Measurements from ENCODE around the gene DDX56.
"Not testable (repeated sequence)": the region's sequence is repeated elsewhere in the genome, so short reads cannot be mapped to it uniquely, and the experiment has no call there.

Gene DDX56

DNA sequence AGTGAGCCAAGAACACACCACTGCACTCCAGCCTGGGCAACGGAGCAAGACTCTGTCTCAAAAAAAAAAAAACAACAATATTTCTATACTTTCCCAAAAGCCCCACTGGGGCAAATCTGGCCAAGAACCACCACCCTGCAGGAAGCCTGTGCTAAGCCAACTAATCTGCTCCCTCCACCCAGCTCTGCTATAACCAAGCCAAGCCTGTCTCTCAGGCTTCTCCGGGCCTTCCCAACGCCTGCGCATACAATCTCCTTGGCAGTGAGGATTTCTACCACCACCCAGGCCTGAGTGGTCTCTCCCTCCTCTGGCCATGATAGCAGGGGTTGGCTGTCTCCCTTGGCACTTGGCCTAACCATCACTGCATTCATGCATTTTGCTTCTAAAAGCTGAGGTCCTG lies 14.2 kb downstream of the DDX56 start:
- TF ChIP-seq TOX (CRISPR knock-in tag; IDR thresholded peaks at IDR 0.05; ENCODE audit: borderline replicate concordance) (no peak), RARB (CRISPR knock-in tag; IDR thresholded peaks at IDR 0.05) (no peak), OSR1 (CRISPR knock-in tag; IDR thresholded peaks at IDR 0.05) (no peak), ZNF8 (CRISPR knock-in tag; IDR thresholded peaks at IDR 0.05) (no peak), ISL1 (CRISPR knock-in tag; IDR thresholded peaks at IDR 0.05) (no peak)
- no peak for ATAC-seq

- TF ChIP-seq PPARA (CRISPR knock-in tag; IDR thresholded peaks at IDR 0.05; ENCODE audit: borderline replicate concordance), result no peak
- TF ChIP-seq ZC3H10 (CRISPR knock-in tag; IDR thresholded peaks at IDR 0.05), result no peak
- TF ChIP-seq RARB (CRISPR knock-in tag; IDR thresholded peaks at IDR 0.05), result no peak
- no peak for TF ChIP-seq TSHZ2 (CRISPR knock-in tag; IDR thresholded peaks at IDR 0.05)
- TF ChIP-seq ESRRG (CRISPR knock-in tag; IDR thresholded peaks at IDR 0.05), result no peak
- TF ChIP-seq GLIS3 (CRISPR knock-in tag; IDR thresholded peaks at IDR 0.05), result no peak
- TF ChIP-seq, protein P1, sequence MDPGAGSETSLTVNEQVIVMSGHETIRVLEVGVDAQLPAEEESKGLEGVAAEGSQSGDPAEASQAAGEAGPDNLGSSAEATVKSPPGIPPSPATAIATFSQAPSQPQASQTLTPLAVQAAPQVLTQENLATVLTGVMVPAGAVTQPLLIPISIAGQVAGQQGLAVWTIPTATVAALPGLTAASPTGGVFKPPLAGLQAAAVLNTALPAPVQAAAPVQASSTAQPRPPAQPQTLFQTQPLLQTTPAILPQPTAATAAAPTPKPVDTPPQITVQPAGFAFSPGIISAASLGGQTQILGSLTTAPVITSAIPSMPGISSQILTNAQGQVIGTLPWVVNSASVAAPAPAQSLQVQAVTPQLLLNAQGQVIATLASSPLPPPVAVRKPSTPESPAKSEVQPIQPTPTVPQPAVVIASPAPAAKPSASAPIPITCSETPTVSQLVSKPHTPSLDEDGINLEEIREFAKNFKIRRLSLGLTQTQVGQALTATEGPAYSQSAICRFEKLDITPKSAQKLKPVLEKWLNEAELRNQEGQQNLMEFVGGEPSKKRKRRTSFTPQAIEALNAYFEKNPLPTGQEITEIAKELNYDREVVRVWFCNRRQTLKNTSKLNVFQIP (CRISPR knock-in tag; IDR thresholded peaks at IDR 0.05; ENCODE audit: borderline replicate concordance, low read depth), result no peak
- TF ChIP-seq SNAI2 (CRISPR knock-in tag; IDR thresholded peaks at IDR 0.05), result no peak
- no peak for TF ChIP-seq ZNF565 (CRISPR knock-in tag; conservative IDR thresholded peaks at IDR 0.05; ENCODE audit: low read depth)
- TF ChIP-seq CREB5 (CRISPR knock-in tag; IDR thresholded peaks at IDR 0.05; ENCODE audit: low read depth), result no peak
- no peak for TF ChIP-seq OSR1 (CRISPR knock-in tag; IDR thresholded peaks at IDR 0.05)
- no peak for TF ChIP-seq CSRNP3 (CRISPR knock-in tag; IDR thresholded peaks at IDR 0.05)
- TF ChIP-seq CSDC2 (CRISPR knock-in tag; IDR thresholded peaks at IDR 0.05), result no peak
- no peak for ATAC-seq
These were observed 16.2 kb downstream of the DDX56 start for GRCh38 chr7:44557485-44557884.

GRCh38 chr7:44555350-44555749 lies 18.4 kb downstream of the DDX56 start:
- ATAC-seq, result no peak
- TF ChIP-seq ESRRG (CRISPR knock-in tag; IDR thresholded peaks at IDR 0.05) (no peak), ISL1 (CRISPR knock-in tag; IDR thresholded peaks at IDR 0.05) (no peak), TCF4 (CRISPR knock-in tag; IDR thresholded peaks at IDR 0.05; ENCODE audit: borderline replicate concordance) (no peak), ZNF8 (CRISPR knock-in tag; IDR thresholded peaks at IDR 0.05) (no peak), ZFP3 (CRISPR knock-in tag; IDR thresholded peaks at IDR 0.05) (no peak), ZC3H10 (CRISPR knock-in tag; IDR thresholded peaks at IDR 0.05) (no peak), PATZ1 (CRISPR knock-in tag; IDR thresholded peaks at IDR 0.05; ENCODE audit: borderline replicate concordance) (no peak), OSR1 (CRISPR knock-in tag; IDR thresholded peaks at IDR 0.05) (no peak), RARB (CRISPR knock-in tag; IDR thresholded peaks at IDR 0.05) (no peak), ZFP30 (CRISPR knock-in tag; IDR thresholded peaks at IDR 0.05) (no peak)

DNA sequence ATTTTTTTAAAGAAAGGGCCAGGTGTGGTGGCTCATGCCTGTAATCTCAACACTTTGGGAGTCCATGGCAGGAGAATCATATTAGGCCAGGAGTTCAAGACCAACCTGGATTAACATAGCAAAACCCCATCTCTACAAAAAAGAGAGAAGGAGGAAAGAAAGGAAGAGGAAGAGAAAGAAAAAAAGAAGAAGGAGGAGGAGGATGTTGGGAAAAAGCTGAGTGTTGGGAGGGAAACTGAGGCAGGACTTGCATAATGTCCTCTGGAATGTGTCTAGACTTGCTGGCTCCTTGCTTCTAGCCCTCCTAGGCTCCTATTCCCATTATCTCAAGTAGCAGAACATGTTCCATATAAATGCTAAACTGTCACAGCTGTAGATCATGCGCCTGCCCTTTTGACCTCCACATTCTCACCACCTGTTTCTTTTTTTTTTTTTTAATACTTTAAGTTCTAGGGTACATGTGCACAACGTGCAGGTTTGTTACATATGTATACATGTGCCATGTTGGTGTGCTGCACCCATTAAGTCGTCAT lies 21.2 kb downstream of the DDX56 start:
- not testable (repeated sequence) for ATAC-seq

All from SK-N-SH treated with all-trans-retinoic acid at 6 μM for 48 hours (cell line).